Measurements from ENCODE around the gene SIRT3.
A peak's percentile ranks its signal among the peaks of the same experiment; 100 is the strongest.

Gene SIRT3

DNA sequence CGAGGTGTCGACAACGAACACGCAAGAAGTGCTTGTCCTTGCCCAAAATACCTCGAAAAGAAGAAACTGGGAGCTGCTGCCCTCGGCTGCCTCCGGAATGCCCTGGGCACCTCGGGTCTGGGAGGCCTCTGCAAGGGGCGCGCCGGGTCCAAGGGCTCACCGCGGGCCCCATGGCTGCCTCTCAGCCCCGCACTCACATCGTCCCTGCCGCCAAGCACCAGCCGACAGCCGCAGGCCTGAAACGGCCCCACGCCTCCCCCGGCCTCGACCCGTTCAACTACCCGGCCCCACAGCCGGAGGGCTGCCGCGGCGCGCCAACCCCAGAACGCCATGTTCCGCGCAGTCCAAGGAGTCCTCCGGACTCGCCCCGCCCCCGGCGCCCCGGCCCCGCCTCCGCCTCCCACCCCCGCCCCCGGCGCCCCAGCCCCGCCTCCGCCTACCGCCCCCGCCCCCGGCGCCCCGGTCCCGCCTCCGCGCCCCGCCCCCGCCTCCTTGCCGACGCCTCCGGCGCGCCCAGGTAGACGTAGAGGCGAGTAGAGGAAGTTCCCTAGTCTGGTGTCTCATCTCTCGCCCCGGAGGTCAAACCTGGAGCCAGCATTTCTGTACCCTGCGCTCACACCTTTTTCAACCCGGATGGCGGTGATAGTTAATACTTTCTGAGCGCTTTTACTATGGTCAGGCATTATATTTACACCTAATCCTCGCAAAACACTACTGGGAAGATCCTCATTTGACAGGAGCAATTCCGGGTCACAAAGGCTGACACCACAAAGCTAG, at the start of gene SIRT3:
Gene SIRT3 (minus strand): TSS at position 346 of the 777 bp plus-strand sequence. CDS start 14 bp downstream, at position 332.
- Histone ChIP-seq H3K79me2 (ENCODE audit: insufficient read depth, low read length) (peaks cover 31% of the 10 kb centered on the region), H2AFZ (ENCODE audit: low read depth, low read length, severe bottlenecking) (peak within 1 kb of the TSS; percentile 84), H3F3A (ENCODE audit: insufficient read depth) (peaks cover 8% of the 10 kb centered on the region), H4K20me1 (ENCODE audit: low read depth, low read length) (peaks cover 4% of the 10 kb centered on the region; the same call in 1 of the 2 replicates), H3K9me3 (ENCODE audit: insufficient read depth, low read length) (no peaks in the 10 kb centered on the region), H3K36me3 (ENCODE audit: low read length) (no peaks in the 10 kb centered on the region), H3K27ac (ENCODE audit: low read depth, low read length) (peak within 1 kb of the TSS; percentile 85), H3K4me2 (ENCODE audit: low read depth, low read length, poor library complexity, severe bottlenecking) (peak within 1 kb of the TSS; percentile 78), H3K4me3 (ENCODE audit: insufficient read depth, low read length, poor library complexity, severe bottlenecking) (peak within 1 kb of the TSS; percentile 94), H3K27me3 (ENCODE audit: low read length) (no peaks in the 10 kb centered on the region), H3K9ac (ENCODE audit: low read length) (peak within 1 kb of the TSS; percentile 95), H3K9me2 (replicated peaks; ENCODE audit: insufficient read depth, low read length) (no peaks in the 10 kb centered on the region)
- TF ChIP-seq, protein P1, sequence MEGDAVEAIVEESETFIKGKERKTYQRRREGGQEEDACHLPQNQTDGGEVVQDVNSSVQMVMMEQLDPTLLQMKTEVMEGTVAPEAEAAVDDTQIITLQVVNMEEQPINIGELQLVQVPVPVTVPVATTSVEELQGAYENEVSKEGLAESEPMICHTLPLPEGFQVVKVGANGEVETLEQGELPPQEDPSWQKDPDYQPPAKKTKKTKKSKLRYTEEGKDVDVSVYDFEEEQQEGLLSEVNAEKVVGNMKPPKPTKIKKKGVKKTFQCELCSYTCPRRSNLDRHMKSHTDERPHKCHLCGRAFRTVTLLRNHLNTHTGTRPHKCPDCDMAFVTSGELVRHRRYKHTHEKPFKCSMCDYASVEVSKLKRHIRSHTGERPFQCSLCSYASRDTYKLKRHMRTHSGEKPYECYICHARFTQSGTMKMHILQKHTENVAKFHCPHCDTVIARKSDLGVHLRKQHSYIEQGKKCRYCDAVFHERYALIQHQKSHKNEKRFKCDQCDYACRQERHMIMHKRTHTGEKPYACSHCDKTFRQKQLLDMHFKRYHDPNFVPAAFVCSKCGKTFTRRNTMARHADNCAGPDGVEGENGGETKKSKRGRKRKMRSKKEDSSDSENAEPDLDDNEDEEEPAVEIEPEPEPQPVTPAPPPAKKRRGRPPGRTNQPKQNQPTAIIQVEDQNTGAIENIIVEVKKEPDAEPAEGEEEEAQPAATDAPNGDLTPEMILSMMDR (IDR thresholded peaks at IDR 0.05; ENCODE audit: insufficient read depth, low read length, poor library complexity, severe bottlenecking) = no peak
- no peak for TF ChIP-seq EZH2phosphoT487 (conservative IDR thresholded peaks at IDR 0.05; ENCODE audit: low read length)

DNA sequence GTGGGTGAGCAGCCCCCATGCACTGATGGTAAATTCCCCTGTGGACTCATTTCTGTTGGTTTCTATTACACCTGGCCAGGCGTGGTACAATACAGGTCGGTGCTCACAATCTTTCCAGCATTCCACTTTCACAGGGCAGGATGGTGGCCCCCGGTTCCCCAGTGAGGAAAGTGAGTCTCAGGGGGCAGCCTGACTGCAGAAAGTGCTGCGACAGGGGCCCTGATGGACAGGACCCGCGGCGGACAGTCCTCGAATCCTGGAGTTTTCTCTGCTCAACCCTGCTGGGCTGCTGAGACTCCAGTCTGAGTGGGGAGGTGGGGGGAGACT, 49.7 kb upstream of the SIRT3 start:
- H3K4me2 ChIP-seq (ENCODE audit: low read depth, low read length, poor library complexity, severe bottlenecking) = no peak overlapping the region
- H3K27ac ChIP-seq (ENCODE audit: low read depth, low read length) = no peak overlapping the region
- no peaks in the 10 kb centered on the region for H3K9me2 ChIP-seq (replicated peaks; ENCODE audit: insufficient read depth, low read length)
- no peaks in the 10 kb centered on the region for H3F3A ChIP-seq (ENCODE audit: insufficient read depth)
- no peak for TF ChIP-seq EZH2phosphoT487 (conservative IDR thresholded peaks at IDR 0.05; ENCODE audit: low read length)
- TF ChIP-seq, protein P1 (IDR thresholded peaks at IDR 0.05; ENCODE audit: insufficient read depth, low read length, poor library complexity, severe bottlenecking) = no peak
- no peaks in the 10 kb centered on the region for H3K9me3 ChIP-seq (ENCODE audit: insufficient read depth, low read length)
- H3K4me3 ChIP-seq (ENCODE audit: insufficient read depth, low read length, poor library complexity, severe bottlenecking) = no peak overlapping the region
- H2AFZ ChIP-seq (ENCODE audit: low read depth, low read length, severe bottlenecking) = no peak overlapping the region
- no peaks in the 10 kb centered on the region for H3K27me3 ChIP-seq (ENCODE audit: low read length)
- H4K20me1 ChIP-seq (ENCODE audit: low read depth, low read length) = no peaks in the 10 kb centered on the region
- no peaks in the 10 kb centered on the region for H3K36me3 ChIP-seq (ENCODE audit: low read length)
- H3K9ac ChIP-seq (ENCODE audit: low read length) = no peak overlapping the region
- no peaks in the 10 kb centered on the region for H3K79me2 ChIP-seq (ENCODE audit: insufficient read depth, low read length)

DNA sequence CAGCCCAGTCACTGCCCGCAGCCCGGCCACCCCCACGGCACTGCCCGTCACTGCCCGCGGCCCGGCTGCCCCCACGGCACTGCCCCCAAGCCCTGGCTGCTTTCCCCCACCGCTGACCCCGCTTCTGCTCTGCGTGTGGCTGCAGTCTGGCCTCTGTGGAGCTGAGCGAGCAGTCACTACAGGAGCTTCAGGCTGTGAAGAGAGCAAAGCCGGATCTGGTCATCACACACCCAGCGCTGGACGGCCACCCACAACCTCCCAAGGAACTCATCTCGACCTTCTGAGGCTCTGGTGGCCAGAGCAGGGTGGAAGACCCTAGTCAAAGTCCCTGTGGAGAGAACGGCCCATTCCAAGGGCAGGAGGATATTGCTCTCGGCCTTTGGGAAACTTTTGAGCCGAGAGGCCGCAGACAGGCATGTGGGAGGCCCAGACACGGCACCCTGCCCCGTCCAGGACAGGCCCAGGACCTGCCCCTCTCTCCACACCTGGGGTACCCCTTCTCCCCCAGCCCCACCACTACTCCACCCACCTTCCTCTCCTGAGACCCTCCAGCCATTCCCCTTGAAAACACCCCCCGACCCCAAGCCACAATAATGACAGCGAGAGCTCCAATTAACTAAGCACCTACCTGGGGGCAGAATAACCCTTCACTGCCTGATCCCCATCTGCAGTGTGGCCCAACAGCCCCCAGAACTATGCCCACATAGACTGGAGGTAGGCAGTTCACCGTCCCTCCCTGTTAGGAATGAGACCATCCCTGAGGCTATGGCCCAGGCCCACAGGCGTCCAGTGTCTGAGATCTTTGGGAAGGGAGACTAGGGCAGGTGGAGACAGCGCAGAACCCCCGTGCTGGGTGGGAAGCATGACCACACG, 49.1 kb upstream of the SIRT3 start:
- Histone ChIP-seq H3K4me3 (ENCODE audit: insufficient read depth, low read length, poor library complexity, severe bottlenecking) (no peak overlapping the region), H4K20me1 (ENCODE audit: low read depth, low read length) (no peaks in the 10 kb centered on the region), H3K9me2 (replicated peaks; ENCODE audit: insufficient read depth, low read length) (no peaks in the 10 kb centered on the region), H3K27me3 (ENCODE audit: low read length) (no peaks in the 10 kb centered on the region), H3K4me2 (ENCODE audit: low read depth, low read length, poor library complexity, severe bottlenecking) (no peak overlapping the region), H3K36me3 (ENCODE audit: low read length) (no peaks in the 10 kb centered on the region), H3K27ac (ENCODE audit: low read depth, low read length) (no peak overlapping the region), H3K79me2 (ENCODE audit: insufficient read depth, low read length) (no peaks in the 10 kb centered on the region), H3K9me3 (ENCODE audit: insufficient read depth, low read length) (no peaks in the 10 kb centered on the region), H2AFZ (ENCODE audit: low read depth, low read length, severe bottlenecking) (no peak overlapping the region), H3F3A (ENCODE audit: insufficient read depth) (no peaks in the 10 kb centered on the region), H3K9ac (ENCODE audit: low read length) (no peak overlapping the region)
- no peak for TF ChIP-seq EZH2phosphoT487 (conservative IDR thresholded peaks at IDR 0.05; ENCODE audit: low read length)
- TF ChIP-seq, protein P1 (IDR thresholded peaks at IDR 0.05; ENCODE audit: insufficient read depth, low read length, poor library complexity, severe bottlenecking) = no peak

All from SU-DHL-6 (cell line).